GM10248 (cell line): ENCODE measurements around the gene LGR5.
"Not testable (repeated sequence)": the region's sequence is repeated elsewhere in the genome, so short reads cannot be mapped to it uniquely, and the experiment has no call there.

Experiments used
- CTCF ChIA-PET: fragments of 300-600 bp; sonication (Branson Sonifier 250); formaldehyde crosslinking; extraction: SDS; loops from one replicate; lab custom pipeline; 2021; ENCODE audit warnings: antibody characterized with exemption; lab: Yijun Ruan, JAX
- POLR2A ChIA-PET: fragments of 350-650 bp; sonication (Branson Sonifier 250); formaldehyde crosslinking; extraction: SDS; loops from one replicate; lab custom pipeline; 2020; ENCODE audit warnings: antibody characterized with exemption; lab: Yijun Ruan, JAX
- DNase-seq: peaks from one replicate; pipeline ENCODE4 v3.0.0; 2012; ENCODE audit errors: extremely low spot score
- TF ChIP-seq, protein P1 (sequence below): IDR thresholded peaks from 2 replicates; pipeline ENCODE4 v1.5.1; 2012; ENCODE audit warnings: mild to moderate bottlenecking, low read depth; ENCODE audit errors: extremely low read depth, missing control alignments, control extremely low read depth

Gene LGR5

GRCh38 chr12:71558445-71558844 is 118.8 kb downstream of the LGR5 start:
- POLR2A ChIA-PET, result no interaction called here
- DNase-seq, result no peak
- TF ChIP-seq, protein P1, sequence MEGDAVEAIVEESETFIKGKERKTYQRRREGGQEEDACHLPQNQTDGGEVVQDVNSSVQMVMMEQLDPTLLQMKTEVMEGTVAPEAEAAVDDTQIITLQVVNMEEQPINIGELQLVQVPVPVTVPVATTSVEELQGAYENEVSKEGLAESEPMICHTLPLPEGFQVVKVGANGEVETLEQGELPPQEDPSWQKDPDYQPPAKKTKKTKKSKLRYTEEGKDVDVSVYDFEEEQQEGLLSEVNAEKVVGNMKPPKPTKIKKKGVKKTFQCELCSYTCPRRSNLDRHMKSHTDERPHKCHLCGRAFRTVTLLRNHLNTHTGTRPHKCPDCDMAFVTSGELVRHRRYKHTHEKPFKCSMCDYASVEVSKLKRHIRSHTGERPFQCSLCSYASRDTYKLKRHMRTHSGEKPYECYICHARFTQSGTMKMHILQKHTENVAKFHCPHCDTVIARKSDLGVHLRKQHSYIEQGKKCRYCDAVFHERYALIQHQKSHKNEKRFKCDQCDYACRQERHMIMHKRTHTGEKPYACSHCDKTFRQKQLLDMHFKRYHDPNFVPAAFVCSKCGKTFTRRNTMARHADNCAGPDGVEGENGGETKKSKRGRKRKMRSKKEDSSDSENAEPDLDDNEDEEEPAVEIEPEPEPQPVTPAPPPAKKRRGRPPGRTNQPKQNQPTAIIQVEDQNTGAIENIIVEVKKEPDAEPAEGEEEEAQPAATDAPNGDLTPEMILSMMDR, result no peak
- CTCF ChIA-PET, result no interaction called here

DNA sequence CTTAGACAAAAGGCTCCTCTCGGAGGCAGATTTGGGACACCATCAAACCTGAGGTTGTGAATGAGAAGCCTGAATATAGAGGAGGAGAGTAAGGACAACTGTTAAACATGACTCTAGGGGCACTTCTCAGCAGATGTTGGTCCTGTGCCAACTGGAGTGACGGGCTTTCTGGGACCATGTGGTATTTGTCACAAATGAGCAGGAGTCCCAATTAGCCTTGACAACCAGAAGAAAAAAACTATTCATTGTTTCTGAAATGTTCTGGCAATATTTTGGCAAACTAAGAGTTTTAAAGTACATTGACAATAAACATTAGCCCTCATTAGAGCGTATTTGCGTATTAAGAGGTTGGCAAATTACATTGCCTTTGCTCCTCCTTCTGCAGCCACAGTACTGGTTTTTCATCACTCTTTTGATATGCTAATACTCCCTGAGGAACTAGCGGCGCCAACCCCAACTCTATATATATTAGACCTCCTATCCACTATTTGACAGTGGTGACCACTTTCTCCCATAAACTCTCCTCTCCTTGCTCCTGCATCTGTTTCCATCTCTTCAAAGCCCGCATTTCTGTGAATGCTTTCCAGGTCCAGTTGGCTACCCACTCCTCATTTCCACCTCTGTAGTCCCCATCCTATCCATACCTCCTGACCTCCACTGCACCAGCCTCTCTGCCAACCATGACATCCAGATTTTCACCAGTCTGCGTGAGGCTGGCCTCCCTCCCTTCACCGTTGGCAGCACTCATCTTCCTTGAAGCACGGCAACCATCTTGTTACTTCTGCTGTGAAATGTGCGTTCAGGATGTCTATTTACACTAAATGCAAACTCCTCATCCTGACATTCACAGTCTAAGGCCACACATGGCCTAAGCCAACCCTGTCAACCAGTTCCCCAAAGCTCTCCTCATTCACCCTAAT is 123.3 kb downstream of the LGR5 start:
- no peak for DNase-seq
- TF ChIP-seq, protein P1, result no peak
- POLR2A ChIA-PET, result no interaction called here
- CTCF ChIA-PET, result no interaction called here

DNA sequence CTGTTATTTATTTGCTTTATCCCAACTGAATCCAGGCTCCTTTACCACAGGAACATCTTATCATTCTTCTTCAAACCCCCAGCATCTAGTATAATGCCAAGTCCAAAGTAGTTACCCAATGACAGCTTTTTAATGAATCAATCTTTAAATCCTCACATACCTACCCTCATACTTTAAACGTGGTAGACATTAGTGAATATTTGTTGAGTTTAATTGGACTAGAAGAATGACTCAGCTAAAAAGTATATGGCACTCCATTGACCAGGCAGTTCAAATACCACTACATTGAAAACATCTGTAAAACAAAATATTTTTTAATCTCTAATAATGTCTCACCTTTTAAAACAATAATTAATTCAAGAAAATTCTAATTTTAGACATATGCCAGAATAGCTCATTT is 125.9 kb downstream of the LGR5 start:
- TF ChIP-seq, protein P1, result no peak

GRCh38 chr12:71566655-71567054 is 127.1 kb downstream of the LGR5 start:
- ChIA-PET CTCF (no interaction called here), POLR2A (no interaction called here)
- no peak for DNase-seq
- TF ChIP-seq, protein P1, result no peak

More for the DNA sequence above, 125.9 kb downstream of the LGR5 start:
- DNase-seq, result no peak
- ChIA-PET POLR2A (no interaction called here), CTCF (interaction anchor here (1.0 to 1.4 kb wide), 3 partner anchors 9 to 14 kb away, joined by 3 to 5 read pairs (median 3); no protein-coding TSS in a partner anchor)

DNA sequence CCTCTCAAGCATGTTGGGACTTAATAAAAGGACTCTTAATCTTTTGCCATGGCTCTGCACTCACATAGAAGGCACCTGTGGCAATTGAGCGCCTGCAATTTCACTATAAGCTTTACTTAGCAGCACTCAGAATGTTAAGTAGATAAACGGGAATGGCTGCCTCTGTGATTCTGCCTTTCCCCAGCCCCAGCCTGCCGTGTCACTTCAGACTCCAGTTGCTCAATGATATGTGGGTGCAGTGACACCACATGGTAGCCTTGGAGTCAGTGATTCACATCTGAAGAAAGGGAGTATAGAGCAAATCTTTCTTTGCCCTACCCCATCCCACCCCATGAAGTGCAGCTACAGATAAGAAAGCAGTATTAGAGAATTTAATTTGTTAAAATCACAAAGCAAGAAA is 127.9 kb downstream of the LGR5 start:
- CTCF ChIA-PET, result interaction anchor here (1.3 kb wide), 1 partner anchor 18 kb away, joined by 3 read pairs; no protein-coding TSS in a partner anchor

DNA sequence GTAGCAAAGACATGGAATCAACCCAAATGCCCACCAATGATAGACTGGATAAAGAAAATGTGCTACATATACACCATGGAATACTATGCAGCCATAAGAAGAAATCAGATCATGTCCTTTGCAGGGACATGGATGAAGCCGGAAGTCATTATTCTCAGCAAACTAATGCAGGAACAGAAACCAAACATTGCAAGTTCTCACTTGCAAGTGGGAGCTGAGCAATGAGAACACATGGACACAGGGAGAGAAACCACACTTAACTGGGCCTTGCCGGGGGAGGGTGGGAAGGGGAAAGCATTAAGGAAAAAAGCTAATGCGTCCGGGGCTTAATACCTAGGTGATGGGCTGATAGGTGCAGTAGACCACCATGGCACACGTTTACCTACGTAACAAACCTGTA is 130.3 kb downstream of the LGR5 start:
- POLR2A ChIA-PET, CTCF ChIA-PET, DNase-seq: not testable (repeated sequence)

More for the DNA sequence above, 127.9 kb downstream of the LGR5 start:
- POLR2A ChIA-PET, result no interaction called here
- TF ChIP-seq, protein P1, result no peak
- no peak for DNase-seq

DNA sequence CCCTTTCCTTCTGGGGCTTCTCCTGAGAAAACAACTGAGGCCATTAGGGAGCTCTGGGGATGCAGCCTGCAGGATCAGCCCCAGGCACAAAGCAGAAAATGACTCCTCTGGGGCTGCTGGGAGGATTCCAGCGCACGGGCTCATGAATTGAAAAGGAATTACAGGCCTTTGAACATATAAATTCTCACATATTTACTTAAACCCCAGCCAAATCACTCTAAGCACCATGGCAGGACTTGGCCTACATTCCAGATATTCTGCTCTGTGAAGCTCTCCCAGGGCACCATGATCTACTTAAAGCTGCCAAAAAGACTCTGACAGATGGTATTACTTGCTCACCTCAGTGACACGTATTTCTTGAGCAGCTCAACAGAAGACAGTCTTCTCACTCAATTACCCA is 136.9 kb downstream of the LGR5 start:
- TF ChIP-seq, protein P1, result no peak
- ChIA-PET POLR2A (no interaction called here), CTCF (interaction anchor here (1.1 to 1.5 kb wide), 3 partner anchors 11 to 170 kb away, joined by 3 to 5 read pairs (median 3); no protein-coding TSS in a partner anchor)
- no peak for DNase-seq
